Iris pigment epithelial cell (primary cell): ENCODE data around the gene SLC38A1.
"Not testable (repeated sequence)": the region's sequence is repeated elsewhere in the genome, so short reads cannot be mapped to it uniquely, and the experiment has no call there.

Experiments used
- DNase-seq: peaks from one replicate; pipeline ENCODE4 v3.0.0-alpha.2; 2011; ENCODE audit warnings: low read depth

Gene SLC38A1

DNA sequence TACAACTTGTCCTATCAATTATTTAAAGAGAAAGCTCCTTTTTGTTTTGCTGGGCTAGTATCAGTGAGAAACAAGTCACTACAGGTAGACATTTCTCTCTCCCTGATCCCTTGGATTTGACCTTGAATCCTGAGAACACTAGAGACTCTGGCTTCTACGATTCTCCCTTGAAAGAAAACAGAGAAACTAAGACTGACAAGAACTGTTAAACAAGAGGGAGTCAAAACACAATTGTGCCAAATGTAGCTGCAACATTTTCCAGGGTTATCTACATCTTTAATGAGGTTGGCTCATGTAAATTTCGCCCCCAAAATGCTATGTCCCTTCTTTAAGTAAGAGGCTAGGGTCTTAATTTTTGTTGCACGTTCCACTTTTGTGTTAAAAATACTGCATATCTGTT lies 62.4 kb downstream of the SLC38A1 start:
- DNase-seq = no peak

DNA sequence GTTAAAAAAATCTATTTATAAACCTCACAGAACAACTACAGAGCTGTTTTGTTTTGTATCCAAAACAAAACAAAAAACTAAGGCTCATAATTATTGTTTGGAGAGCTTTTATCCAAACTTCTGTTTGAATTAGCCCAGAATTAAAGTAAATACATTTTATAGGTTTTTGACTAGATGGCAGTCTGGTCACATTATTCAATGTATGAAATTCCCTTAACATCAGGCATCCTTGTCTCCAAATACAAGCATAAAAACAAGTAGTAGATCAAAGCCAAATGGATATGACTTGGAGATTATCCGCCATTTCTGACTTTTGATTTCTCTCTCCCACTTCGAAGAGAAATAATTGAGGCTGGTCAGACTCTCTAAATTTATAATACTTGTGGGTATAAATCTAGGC lies 63.5 kb downstream of the SLC38A1 start:
- DNase-seq = no peak

- DNase-seq = no peak
These were observed 67.5 kb downstream of the SLC38A1 start for GRCh38 chr12:46201284-46201789.

DNA sequence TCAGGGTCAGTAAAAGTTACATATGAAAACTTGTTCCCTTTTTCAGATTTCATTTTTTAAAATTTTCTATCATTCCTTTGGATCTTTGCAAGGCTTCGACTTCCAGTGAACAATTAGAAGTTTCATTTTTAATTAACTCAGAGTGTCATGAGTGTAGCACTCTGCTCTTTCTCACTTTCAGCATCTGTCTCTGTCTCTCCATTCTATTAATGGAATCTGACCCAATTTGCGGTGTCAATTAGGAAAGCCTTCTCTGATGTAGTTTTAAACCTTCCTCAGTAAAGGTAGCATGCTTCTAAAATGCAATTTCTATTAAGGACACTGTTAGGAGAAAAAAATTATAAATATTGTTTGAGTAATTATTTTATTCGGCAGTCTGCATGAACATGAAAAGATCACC lies 68.3 kb downstream of the SLC38A1 start:
- no peak for DNase-seq

DNA sequence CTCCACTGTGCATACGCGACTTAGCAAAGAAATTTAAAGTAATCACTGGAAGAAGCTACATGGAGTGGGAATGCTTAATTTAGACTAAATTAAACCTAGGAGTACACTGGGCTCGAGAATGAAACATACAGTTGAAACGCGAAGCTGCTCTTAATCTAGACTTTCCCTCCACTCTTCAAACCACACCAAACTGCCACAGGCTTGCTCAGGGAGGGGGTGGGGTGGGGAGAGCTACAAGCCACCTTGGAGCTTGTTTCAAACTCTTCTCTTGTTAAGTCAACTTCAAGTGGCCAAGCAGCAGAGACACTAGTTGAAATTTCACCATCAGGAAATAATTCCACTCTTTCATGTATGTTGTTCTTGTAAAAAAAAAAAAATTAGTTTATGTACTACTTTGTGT lies 69.9 kb downstream of the SLC38A1 start:
- no peak for DNase-seq

DNA sequence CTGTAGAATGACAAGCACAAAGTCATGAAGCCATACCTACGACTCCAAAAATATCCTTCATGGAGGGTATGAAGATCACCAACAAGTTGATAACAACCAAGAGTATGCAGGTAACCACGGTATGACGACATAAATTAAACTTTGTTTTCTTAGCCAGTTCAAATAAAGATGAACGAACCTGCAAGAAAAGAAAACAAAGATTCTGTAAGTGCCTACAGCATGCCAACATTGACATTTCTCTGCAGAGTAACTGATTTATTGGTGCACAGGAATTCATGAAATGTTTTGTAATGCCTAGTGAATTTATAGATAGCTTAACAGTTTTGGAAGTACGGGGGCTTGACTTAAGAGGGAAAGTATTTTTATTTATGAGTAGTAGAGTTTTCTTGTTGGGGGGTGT lies 71.0 kb downstream of the SLC38A1 start:
- DNase-seq = no peak

GRCh38 chr12:46190533-46190932 lies 78.3 kb downstream of the SLC38A1 start:
- DNase-seq = not testable (repeated sequence)

GRCh38 chr12:46188170-46188569 lies 80.7 kb downstream of the SLC38A1 start:
- no peak for DNase-seq

DNA sequence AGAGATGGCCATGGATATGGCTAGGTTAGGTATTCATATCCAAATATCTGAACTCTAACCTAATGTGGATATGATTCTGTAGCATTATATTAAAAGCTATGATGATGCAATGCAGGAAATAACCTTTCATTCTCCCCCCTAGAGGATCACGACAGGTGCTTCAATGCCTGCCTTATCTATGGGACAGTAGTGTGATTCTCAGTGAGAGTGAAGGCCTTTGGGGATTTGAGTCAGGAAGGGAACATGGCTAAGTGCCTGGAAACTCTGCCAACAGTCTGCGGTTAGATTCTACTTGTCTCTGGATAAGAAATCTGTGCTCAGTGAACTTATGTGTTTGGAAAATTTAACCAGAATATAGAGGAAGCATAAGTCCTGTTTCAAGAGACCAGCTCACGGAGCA lies 81.8 kb downstream of the SLC38A1 start:
- peak; percentile 91 for DNase-seq

DNA sequence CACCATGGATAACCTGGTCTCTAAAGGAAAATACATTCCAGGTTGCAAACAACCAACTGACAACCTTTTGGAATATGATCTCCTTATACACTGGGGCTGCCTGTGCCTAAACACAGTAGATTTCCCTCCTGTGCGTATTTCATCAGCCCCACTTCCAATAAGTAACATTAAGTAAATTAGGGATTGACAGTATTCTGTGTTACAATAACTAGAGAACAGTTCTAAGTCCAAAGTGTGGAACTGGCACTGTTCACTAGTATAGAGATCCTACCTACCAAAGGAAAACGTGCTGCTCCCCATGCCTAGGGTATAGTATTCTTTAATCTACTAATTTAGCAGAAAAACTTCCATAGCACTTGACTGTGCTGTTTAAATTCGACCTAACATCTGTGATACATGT lies 82.8 kb downstream of the SLC38A1 start:
- DNase-seq = no peak

GRCh38 chr12:46185686-46186085 lies 83.2 kb downstream of the SLC38A1 start:
- DNase-seq = no peak

GRCh38 chr12:46184798-46185595 lies 83.8 kb downstream of the SLC38A1 start:
- no peak for DNase-seq

- DNase-seq = no peak
These were observed 85.7 kb downstream of the SLC38A1 start for GRCh38 chr12:46183112-46183511.

GRCh38 chr12:46181465-46181864 lies 87.4 kb downstream of the SLC38A1 start:
- no peak for DNase-seq

GRCh38 chr12:46179693-46180452 lies 89.0 kb downstream of the SLC38A1 start:
- DNase-seq = no peak

DNA sequence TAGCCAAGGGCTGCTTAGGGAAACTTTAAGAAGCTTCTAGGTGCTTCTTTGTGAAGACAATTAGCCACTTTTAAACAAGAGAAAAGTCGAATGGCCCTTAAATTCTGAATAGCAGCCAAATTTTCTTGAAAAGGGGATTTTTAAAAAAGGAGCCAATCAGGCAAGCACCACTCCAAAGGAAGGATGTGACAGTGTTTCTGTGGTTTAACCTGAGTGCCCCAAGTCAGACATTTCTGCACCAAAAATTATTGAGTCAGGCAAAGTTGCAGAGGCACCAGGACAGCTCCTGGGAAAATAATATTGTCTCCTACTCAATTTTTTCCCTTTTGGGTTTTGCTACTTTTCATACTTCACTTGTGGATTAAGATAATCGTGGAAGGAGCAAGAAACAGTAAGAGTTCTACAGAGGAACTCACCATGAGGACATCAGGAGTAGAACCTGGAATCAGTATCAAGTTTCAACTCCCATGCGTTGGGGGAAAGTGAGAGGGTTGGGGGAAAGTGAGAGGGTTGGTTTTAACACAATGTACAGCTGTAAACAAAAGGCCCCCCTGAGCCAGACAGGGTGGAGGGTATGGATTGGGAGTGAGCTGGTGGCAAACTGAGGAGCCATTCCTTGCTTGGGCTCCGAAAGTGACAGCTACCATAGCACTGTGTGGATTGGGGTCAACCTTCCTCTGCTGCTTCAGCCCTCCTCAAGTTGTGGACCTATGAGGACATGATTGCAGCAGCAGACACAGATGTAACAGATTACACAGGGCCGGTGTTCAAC lies 90.8 kb downstream of the SLC38A1 start:
- DNase-seq = no peak

- DNase-seq = no peak
These were observed 91.8 kb downstream of the SLC38A1 start for GRCh38 chr12:46177025-46177424.

DNA sequence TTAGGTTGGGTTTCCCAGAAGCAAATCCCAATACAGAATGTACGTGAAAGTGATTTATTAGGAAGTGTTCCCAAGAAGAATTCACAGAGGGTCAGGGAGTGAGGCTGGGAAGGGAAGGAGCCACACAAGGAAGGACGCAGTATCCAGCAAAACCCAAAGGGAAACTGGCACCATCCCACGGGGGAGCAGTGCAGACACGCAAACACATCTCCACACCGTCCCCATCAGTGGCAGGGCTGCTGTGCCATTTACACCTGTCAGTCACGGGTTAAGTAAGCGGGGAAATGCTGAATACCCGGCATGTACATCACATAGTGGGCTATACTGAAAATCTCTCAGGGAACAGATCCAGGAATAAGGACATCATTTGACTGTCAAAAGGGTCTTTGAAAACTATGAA lies 93.9 kb downstream of the SLC38A1 start:
- DNase-seq = no peak

DNA sequence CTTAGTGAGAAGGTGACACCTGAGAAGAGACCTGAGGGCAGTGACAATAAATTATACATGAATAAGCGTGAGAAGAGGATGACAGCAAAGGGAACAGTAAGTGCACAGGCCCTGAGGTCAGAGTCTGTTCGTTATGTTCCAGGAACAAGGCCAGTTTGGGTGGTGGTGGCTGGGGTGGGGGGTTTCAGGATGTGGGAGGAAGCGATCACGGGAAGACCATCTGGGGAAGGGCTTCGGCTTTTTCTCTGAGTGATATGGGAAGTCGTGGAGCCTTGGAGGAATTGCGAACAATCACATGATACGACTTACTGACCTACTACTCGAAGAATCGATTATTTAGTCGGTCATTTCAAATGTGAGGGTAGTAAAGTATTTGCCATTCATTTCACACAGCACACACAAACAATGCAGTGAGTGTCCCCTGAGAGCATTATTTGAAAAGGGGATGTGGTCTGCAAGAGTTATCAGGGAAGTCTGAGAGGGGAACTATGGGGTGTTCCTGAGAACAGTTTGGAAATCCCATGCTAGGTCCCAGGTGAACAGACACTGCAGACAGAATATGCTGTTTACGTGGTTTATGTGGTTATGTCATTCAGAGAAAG lies 94.7 kb downstream of the SLC38A1 start:
- DNase-seq = no peak

DNA sequence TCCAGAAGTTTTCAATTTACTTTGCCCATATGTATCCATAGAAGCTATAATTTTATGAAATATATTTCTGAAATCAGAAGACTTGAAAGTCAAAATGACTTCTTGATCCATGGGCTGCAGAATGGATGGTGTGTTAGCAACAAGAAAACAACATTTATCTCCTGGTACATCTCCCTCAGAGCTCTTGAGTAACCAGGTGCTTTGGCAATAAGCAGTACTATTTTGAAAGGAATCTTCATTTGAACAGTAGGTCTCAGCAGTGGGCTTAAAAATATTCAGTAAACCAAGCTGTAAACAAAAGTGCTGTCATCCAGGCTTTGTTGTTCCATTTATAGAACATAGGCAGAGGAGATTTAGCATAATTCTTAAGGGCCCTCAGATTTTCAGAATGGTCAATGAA lies 100.4 kb downstream of the SLC38A1 start:
- no peak for DNase-seq

DNA sequence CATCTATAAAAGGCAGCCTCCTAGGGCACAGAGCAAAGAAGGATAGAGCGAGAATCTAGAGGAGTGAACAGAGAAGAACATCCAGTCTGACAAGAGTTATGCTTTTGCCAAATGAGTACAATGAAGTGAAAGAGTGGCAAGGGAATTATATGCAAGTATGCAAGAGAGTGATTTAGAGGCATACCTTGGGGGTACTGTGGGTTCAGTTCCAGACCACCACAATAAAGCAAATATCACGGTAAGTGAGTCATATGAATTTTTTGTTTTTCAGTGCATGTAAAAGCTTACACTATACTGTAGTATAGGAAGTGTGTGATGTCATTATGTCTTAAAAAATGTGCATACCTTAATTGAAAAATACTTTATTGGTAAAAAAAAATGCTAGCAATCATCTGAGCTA lies 101.4 kb downstream of the SLC38A1 start:
- DNase-seq = no peak

- no peak for DNase-seq
These were observed 103.7 kb downstream of the SLC38A1 start for GRCh38 chr12:46165191-46165590.
